Heart left ventricle (tissue), 13 donors: Measurements from ENCODE around the gene GALNTL6.

ENCODE experiments used
- POLR2A ChIP-seq, 2 donors: fragments of 450-650 bp; IDR thresholded peaks; one replicate each; pipeline ENCODE4 v1.6.1; 2017; ENCODE audit warnings: antibody characterized with exemption in 2 of 2, mild to moderate bottlenecking in 2 of 2, moderate library complexity in 2 of 2
- TF ChIP-seq, protein P1 (sequence below), 12 donors: fragments of 200-600 bp; sonication (generic) in 4 of 12; IDR thresholded peaks; one replicate each; pipeline versions ENCODE4 v1.5.0 to v1.8.0; 2018 to 2022; ENCODE audit warnings: antibody characterized with exemption in 12 of 12, mild to moderate bottlenecking in 5 of 12
- donor health status: ischemic (EF 13 %, LVEDD 7.1; RV severe dilation, severe dysfunction).
- donor health status: DM: no; HTN: yes; CAD: no.
- donor health status: DM: no; HTN: no; CAD: no.
- donor health status: ischemic (EF 25% LVEDD 6.9; RV normal size, moderate dysfunction).
- donor health status: ischemic (EF 25% LVEDD 5.7; RV mildly dilated, moderate dysfunction).
- donor health status: ischemic (EF 35%, LVEDD 5.7; RV mildly dilated, moderate dysfunction).
- donor health status: nonischemic (EF 11% LVEDD 7.7; RV severe dilation, severe dysfunction).
- donor health status: DM: yes; HTN: yes; CAD: no.
- donor health status: PGD.
- donor health status: ischemic (EF 29% LVEDD 5.4; RV normal size, mild dysfunction).
- donor health status: nonischemic (EF 23%, LVEDD 6.1; RV moderate dilation, normal function).

DNA sequence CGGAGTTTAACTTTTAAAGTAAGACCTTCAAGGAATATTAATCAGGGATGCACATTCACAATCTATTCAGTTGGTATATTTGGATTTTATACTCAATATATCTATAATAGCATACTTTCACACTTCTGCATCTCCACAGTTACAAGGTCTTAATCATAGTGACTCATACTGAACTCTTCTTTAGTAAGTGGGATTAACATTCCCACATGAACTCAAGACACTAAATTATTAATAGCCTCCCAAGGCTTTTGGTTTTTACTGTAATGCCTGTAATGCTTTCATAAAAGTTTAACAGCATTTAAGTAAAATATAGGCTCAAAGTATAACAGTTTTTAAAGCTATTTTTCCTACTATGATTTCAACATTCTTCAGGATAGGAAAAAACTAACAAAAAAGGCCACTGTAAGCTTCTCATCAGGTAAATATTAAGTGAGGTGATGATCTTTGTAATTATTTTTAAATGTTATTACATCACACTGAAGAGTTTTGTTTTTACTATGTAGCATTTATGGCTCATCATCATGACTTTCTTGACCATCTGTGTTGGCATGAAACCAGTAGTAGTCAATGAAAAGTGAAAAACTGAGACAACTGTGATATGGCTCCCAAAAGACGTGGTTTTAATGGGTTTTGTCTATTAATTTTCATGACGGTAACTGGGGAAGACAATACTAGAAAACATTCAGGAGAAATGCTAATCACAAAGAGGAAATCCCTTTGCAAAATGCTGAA is 1263.9 kb downstream of the GALNTL6 start:
- TF ChIP-seq, protein P1, sequence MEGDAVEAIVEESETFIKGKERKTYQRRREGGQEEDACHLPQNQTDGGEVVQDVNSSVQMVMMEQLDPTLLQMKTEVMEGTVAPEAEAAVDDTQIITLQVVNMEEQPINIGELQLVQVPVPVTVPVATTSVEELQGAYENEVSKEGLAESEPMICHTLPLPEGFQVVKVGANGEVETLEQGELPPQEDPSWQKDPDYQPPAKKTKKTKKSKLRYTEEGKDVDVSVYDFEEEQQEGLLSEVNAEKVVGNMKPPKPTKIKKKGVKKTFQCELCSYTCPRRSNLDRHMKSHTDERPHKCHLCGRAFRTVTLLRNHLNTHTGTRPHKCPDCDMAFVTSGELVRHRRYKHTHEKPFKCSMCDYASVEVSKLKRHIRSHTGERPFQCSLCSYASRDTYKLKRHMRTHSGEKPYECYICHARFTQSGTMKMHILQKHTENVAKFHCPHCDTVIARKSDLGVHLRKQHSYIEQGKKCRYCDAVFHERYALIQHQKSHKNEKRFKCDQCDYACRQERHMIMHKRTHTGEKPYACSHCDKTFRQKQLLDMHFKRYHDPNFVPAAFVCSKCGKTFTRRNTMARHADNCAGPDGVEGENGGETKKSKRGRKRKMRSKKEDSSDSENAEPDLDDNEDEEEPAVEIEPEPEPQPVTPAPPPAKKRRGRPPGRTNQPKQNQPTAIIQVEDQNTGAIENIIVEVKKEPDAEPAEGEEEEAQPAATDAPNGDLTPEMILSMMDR (IDR thresholded peaks at IDR 0.05), result no peak
- no peak for TF ChIP-seq POLR2A (IDR thresholded peaks at IDR 0.05)
